Endothelial cell of umbilical vein (primary cell): ENCODE results near the gene BEAN1. TPM values are rescaled to one million over a fixed set of nuclear protein-coding genes. Genes with fewer than 3 reads are reported as not detected.

Source experiments
- BruUV-seq: library from RNA; stranded (reverse); fragments of 400-500 nt; replicated peaks from 2 replicates; lab custom pipeline; 2021; lab: Mats Ljungman, UMichigan
- CTCF ChIA-PET: fragments of 300-600, 350-600 bp; sonication (Branson Sonifier 250); formaldehyde crosslinking; loops from one replicate; lab custom pipeline; 2021; ENCODE audit warnings: antibody characterized with exemption, inconsistent platforms; lab: Charles Lee
- POLR2A ChIA-PET: fragments of 300-600, 350-600 bp; sonication (Branson Sonifier 250); formaldehyde crosslinking; loops from one replicate; lab custom pipeline; 2021; ENCODE audit warnings: antibody characterized with exemption, inconsistent platforms; lab: Charles Lee
- DNase-seq: peaks from one replicate; pipeline ENCODE4 v3.0.0-alpha.2; 2011; ENCODE audit warnings: low read depth, low spot score
- FAIRE-seq: peaks from 2 replicates; lab custom pipeline; 2011; peaks lifted over from hg19 to GRCh38; lab: Jason Lieb, UNC
- H2AFZ ChIP-seq: 2 replicates; pipeline ENCODE4 v1.6.0; 2012; ENCODE audit warnings: low read depth, low read length, control low read depth, inconsistent platforms
- H3K27ac ChIP-seq: 2 replicates; pipeline ENCODE4 v1.5.1; 2011; ENCODE audit warnings: low read depth, mild to moderate bottlenecking, control low read depth, low read length, moderate library complexity; ENCODE audit not compliant: insufficient read depth
- H3K27me3 ChIP-seq, 2 experiments: 2 replicates each; pipeline versions ENCODE4 v1.6.0 to v1.6.1; 2011; ENCODE audit warnings: low read length in 2 of 2, mixed read lengths in 1 of 2; ENCODE audit not compliant: control insufficient read depth in 2 of 2, insufficient read depth in 2 of 2
- H3K36me3 ChIP-seq, 2 experiments: 2 replicates in 1 of 2; 3 replicates in 1 of 2; pipeline ENCODE4 v1.5.1; 2011; ENCODE audit warnings: low read length in 2 of 2, mild to moderate bottlenecking in 1 of 2, moderate library complexity in 1 of 2; ENCODE audit not compliant: control insufficient read depth in 2 of 2, insufficient read depth in 2 of 2; ENCODE audit errors: extremely low read depth in 1 of 2
- H3K4me1 ChIP-seq: 3 replicates; pipeline ENCODE4 v1.5.1; 2011; ENCODE audit warnings: mild to moderate bottlenecking, low read length; ENCODE audit not compliant: control insufficient read depth, insufficient read depth; ENCODE audit errors: extremely low read depth
- H3K4me2 ChIP-seq: 2 replicates; pipeline ENCODE4 v1.6.1; 2011; ENCODE audit warnings: low read length, control low read depth, mixed read lengths; ENCODE audit not compliant: insufficient read depth
- H3K4me3 ChIP-seq, 3 experiments: fragments of 200-600 bp in 1 of 3; sonication (generic), shearing (Covaris generic) in 1 of 3; replicated peaks in 1 of 3; 2 replicates each; pipeline ENCODE4 v1.5.1; 2011 to 2016; ENCODE audit warnings: control low read depth in 3 of 3, low read length in 3 of 3, mild to moderate bottlenecking in 2 of 3, inconsistent platforms in 1 of 3, low read depth in 1 of 3, moderate library complexity in 1 of 3; ENCODE audit not compliant: insufficient read depth in 1 of 3
- H3K79me2 ChIP-seq: 2 replicates; pipeline ENCODE4 v1.6.0; 2012; ENCODE audit warnings: low read length, inconsistent platforms; ENCODE audit not compliant: control insufficient read depth, insufficient read depth
- H3K9ac ChIP-seq: replicated peaks from 2 replicates; pipeline ENCODE3; 2011; ENCODE audit warnings: low read length, control low read depth; ENCODE audit not compliant: insufficient read depth; ENCODE audit errors: extremely low read depth
- H3K9me1 ChIP-seq: replicated peaks from 3 replicates; pipeline ENCODE4 v1.6.0; 2011; ENCODE audit warnings: mild to moderate bottlenecking, low read length; ENCODE audit not compliant: control insufficient read depth, insufficient read depth; ENCODE audit errors: extremely low read depth
- H3K9me3 ChIP-seq: replicated peaks from 2 replicates; pipeline ENCODE4 v1.5.1; 2012; ENCODE audit warnings: low read length, inconsistent platforms; ENCODE audit not compliant: control insufficient read depth, insufficient read depth
- H4K20me1 ChIP-seq: replicated peaks from 2 replicates; pipeline ENCODE3; 2011; ENCODE audit warnings: mild to moderate bottlenecking, low read length; ENCODE audit not compliant: control insufficient read depth, insufficient read depth; ENCODE audit errors: extremely low read depth
- EZH2 ChIP-seq: IDR thresholded peaks from 2 replicates; pipeline ENCODE4 v1.6.1; 2012; ENCODE audit warnings: borderline replicate concordance, low read depth, mild to moderate bottlenecking, moderate library complexity, low read length, inconsistent platforms; ENCODE audit not compliant: severe bottlenecking
- FOS ChIP-seq: IDR thresholded peaks from 2 replicates; pipeline ENCODE4 v1.6.1; 2011; ENCODE audit warnings: mild to moderate bottlenecking, low read length, moderate library complexity, borderline replicate concordance; ENCODE audit not compliant: insufficient read depth
- GATA2 ChIP-seq: IDR thresholded peaks from 2 replicates; pipeline ENCODE4 v1.7.0; 2011; ENCODE audit warnings: low read depth, mild to moderate bottlenecking, moderate library complexity, mixed read lengths, low read length; ENCODE audit not compliant: insufficient read length, insufficient read depth
- JUN ChIP-seq: IDR thresholded peaks from 2 replicates; pipeline ENCODE4 v1.6.1; 2011; ENCODE audit warnings: borderline replicate concordance, low read depth; ENCODE audit not compliant: insufficient read length, insufficient read depth
- MYC ChIP-seq: IDR thresholded peaks from one replicate; pipeline ENCODE4 v1.6.1; 2011; ENCODE audit warnings: mild to moderate bottlenecking, low read depth, low read length
- POLR2A ChIP-seq: IDR thresholded peaks from 2 replicates; pipeline ENCODE4 v1.6.1; 2012; ENCODE audit warnings: low read depth, mild to moderate bottlenecking, control low read depth, low read length
- POLR2AphosphoS5 ChIP-seq: IDR thresholded peaks from 2 replicates; pipeline ENCODE4 v1.6.1; 2012; ENCODE audit warnings: low read depth, mild to moderate bottlenecking, control low read depth, low read length, moderate library complexity; ENCODE audit not compliant: insufficient read depth
- dilution Hi-C: fragments of 300-500 bp; cut with MboI; formaldehyde crosslinking; loops from one replicate; pipeline ENCODE4 v1.15.0; 2019; ENCODE audit warnings: low sequenced_read_pairs; ENCODE audit not compliant: extremely low pct_ligation_motif_present
- intact Hi-C: fragments of 100-400 bp; cut with micrococcal nuclease; formaldehyde crosslinking; loops from one replicate; pipeline ENCODE4 v1.10.0; 2022
- polyA plus RNA-seq, 4 experiments: library from polyadenylated mRNA; depleted of rRNA in 3 of 4; stranded (reverse) in 3 of 4; unstranded in 1 of 4; fragments of >200 nt; gene quantifications; 2 replicates each; pipeline versions ENCODE4 v1.2.1 to v1.2.3, GENCODE V29; 2011 to 2012; ENCODE audit warnings: missing spikeins in 1 of 4
- total RNA-seq: library from RNA; stranded (reverse); gene quantifications from 2 replicates; pipeline ENCODE4 v1.2.3, GENCODE V29; 2021
- TF ChIP-seq, protein P1 (sequence below): IDR thresholded peaks from 2 replicates; pipeline ENCODE4 v1.6.1; 2011; ENCODE audit not compliant: insufficient read depth, insufficient read length
- TF ChIP-seq, protein P2 (sequence below), 2 donors: IDR thresholded peaks; 1 replicate in 1 of 2; 2 replicates in 1 of 2; pipeline ENCODE4 v1.5.1; 2011; ENCODE audit warnings: low read length in 2 of 2, mild to moderate bottlenecking in 2 of 2, moderate library complexity in 2 of 2, control low read depth in 1 of 2, inconsistent platforms in 1 of 2, low read depth in 1 of 2; ENCODE audit not compliant: insufficient read depth in 1 of 2; ENCODE audit errors: extremely low read depth in 1 of 2

The BEAN1 gene
- total and polyA plus RNA-seq, 2 donors (not counting 3 experiments of a cell fraction or from before 2014, with no cell fraction given) = not detected

DNA sequence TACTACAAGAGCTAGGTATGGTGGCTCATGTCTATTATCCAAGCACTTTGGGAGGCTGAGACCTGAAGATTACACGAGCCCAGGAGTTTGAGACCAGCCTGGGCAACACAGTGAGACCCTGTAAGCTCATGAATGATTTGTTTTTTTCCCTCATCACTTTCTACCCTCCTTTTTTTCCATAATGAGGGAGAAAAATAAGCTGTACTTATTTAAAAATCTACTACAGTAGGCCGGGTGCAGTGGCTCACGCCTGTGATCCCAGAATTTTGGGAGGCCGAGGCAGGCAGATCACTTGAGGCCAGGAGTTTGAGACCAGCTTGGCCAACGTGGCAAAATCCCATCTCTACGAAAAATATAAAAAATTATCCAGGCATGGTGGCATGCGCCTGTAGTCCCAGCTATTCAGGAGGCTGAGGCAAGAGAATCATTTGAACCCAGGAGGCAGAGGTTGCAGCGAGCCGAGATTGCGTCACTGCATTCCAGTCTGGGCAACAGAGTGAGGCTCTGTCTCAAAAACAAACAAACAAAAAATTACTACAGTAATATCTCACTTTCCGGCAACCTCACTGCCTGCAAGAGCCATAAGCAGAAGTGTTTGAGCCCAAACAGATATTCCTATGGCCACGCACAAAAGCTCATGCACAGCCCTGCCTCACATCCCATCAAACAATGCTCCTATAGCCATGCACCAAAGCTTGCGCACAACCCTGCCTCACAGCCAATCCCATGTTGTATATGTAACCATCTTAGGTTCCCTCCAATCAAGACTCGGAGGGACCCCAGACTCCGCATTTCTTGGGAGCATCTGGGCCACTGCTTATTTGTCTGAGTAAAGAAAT, 85.4 kb downstream of the BEAN1 start:
- intact Hi-C loops = loop anchor here (1.0 kb wide), 1 partner anchor 152 kb away; no protein-coding TSS in a partner anchor
- Histone ChIP-seq H3K9me3 (no peaks in the 10 kb centered on the region), H2AFZ (no peak overlapping the region), H3K4me3 (no peak overlapping the region), H3K9ac (peak overlapping the region; percentile 67), H3K27ac (peak overlapping the region; percentile 86), H3K4me2 (no peak overlapping the region), H3K36me3 (no peaks in the 10 kb centered on the region), H3K9me1 (no peaks in the 10 kb centered on the region), H4K20me1 (no peaks in the 10 kb centered on the region), H3K4me1 (peaks cover 64% of the 10 kb centered on the region), H3K79me2 (no peaks in the 10 kb centered on the region), H3K27me3 (no peaks in the 10 kb centered on the region)
- TF ChIP-seq JUN = no peak
- TF ChIP-seq POLR2AphosphoS5 = no peak
- no peak for TF ChIP-seq EZH2
- no peak for TF ChIP-seq GATA2
- TF ChIP-seq, protein P1, sequence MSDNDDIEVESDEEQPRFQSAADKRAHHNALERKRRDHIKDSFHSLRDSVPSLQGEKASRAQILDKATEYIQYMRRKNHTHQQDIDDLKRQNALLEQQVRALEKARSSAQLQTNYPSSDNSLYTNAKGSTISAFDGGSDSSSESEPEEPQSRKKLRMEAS = no peak
- TF ChIP-seq, protein P2, sequence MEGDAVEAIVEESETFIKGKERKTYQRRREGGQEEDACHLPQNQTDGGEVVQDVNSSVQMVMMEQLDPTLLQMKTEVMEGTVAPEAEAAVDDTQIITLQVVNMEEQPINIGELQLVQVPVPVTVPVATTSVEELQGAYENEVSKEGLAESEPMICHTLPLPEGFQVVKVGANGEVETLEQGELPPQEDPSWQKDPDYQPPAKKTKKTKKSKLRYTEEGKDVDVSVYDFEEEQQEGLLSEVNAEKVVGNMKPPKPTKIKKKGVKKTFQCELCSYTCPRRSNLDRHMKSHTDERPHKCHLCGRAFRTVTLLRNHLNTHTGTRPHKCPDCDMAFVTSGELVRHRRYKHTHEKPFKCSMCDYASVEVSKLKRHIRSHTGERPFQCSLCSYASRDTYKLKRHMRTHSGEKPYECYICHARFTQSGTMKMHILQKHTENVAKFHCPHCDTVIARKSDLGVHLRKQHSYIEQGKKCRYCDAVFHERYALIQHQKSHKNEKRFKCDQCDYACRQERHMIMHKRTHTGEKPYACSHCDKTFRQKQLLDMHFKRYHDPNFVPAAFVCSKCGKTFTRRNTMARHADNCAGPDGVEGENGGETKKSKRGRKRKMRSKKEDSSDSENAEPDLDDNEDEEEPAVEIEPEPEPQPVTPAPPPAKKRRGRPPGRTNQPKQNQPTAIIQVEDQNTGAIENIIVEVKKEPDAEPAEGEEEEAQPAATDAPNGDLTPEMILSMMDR (IDR thresholded peaks at IDR 0.05; ENCODE audit: extremely low read depth in 1 of 2, insufficient read depth in 1 of 2, low read depth in 1 of 2, low read length in 2 of 2) = no peak
- no peak for TF ChIP-seq MYC
- no peak for TF ChIP-seq POLR2A
- TF ChIP-seq FOS = no peak
- dilution Hi-C loops = no loop called here
- peak; percentile 36 for DNase-seq
- FAIRE-seq = peak; percentile 77
- POLR2A ChIA-PET = interaction anchor here (1.2 kb wide), 1 partner anchor 40 kb away, joined by 4 read pairs; the partner anchor contains the start of gene CKLF
- no TSS peak for BruUV-seq
- CTCF ChIA-PET = interaction anchor here (0.6 to 4.1 kb wide), 20 partner anchors 9 to 318 kb away, joined by 3 to 32 read pairs (median 5); partner anchors contain the start of genes CKLF and NAE1
